ENCODE measurements around the gene GPER1. TPM values are rescaled to one million over a fixed set of nuclear protein-coding genes. Genes with fewer than 3 reads are reported as not detected.

GPER1 gene
- total RNA-seq, 2 experiments from 2014 or later = 34.9 to 75.9 TPM

DNA sequence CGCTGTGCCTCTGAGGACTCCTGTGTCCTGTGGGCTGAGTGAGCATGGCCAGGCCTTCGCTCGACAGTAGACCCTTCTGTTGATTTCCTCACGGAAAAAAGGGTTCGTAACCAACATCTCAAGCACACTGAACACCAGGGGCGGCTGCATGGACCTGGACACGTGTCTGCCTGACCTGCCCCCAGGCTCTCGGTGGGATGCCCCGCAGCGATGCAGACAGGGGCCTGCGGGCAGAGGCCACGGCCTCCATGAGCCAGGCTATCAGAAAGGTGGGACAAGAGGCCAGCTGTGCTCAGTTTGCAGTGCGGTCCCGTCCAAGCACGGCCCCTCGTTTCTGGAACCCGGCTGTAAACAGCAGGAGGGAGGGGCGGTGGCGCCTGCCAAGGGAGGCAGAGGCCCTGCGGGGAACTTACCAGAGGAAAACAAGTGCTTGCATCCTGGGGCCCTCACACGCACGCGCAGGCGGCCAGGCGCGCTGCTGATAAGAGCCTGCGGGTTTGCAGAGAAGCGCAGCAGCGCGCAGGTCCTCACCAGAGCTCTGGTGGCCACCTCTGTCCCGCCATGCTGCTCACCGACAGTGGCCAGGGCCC lies 33.0 kb upstream of the GPER1 start:
- no TSS peak for BruUV-seq (replicated peaks)
- no peak for DNase-seq (ENCODE audit: low spot score)
- no peaks in the 10 kb centered on the region for H3K36me3 ChIP-seq (ENCODE audit: insufficient read depth, low read length)
- H4K20me1 ChIP-seq (ENCODE audit: insufficient read depth, low read length) = no peaks in the 10 kb centered on the region
- no peak overlapping the region for H3K27ac ChIP-seq (ENCODE audit: low read depth, low read length, poor library complexity, severe bottlenecking)
- no peak overlapping the region for H2AFZ ChIP-seq (ENCODE audit: low read length)
- peaks cover 31% of the 10 kb centered on the region for H3K4me1 ChIP-seq (ENCODE audit: insufficient read depth, low read length, poor library complexity, severe bottlenecking)
- H3K4me3 ChIP-seq (ENCODE audit: low read depth, low read length, poor library complexity, severe bottlenecking) = no peak overlapping the region
- no peaks in the 10 kb centered on the region for H3K9me2 ChIP-seq (ENCODE audit: insufficient read depth, low read length)
- H3K9me3 ChIP-seq (ENCODE audit: low read length) = no peaks in the 10 kb centered on the region
- no peak overlapping the region for H3K4me2 ChIP-seq (ENCODE audit: low read length)
- H3K79me2 ChIP-seq (ENCODE audit: insufficient read depth, low read depth, low read length) = no peaks in the 10 kb centered on the region
- ChIA-PET POLR2A (no interaction called here), CTCF (ENCODE audit: unreplicated experiment) (no interaction called here)
- TF ChIP-seq, protein P1, sequence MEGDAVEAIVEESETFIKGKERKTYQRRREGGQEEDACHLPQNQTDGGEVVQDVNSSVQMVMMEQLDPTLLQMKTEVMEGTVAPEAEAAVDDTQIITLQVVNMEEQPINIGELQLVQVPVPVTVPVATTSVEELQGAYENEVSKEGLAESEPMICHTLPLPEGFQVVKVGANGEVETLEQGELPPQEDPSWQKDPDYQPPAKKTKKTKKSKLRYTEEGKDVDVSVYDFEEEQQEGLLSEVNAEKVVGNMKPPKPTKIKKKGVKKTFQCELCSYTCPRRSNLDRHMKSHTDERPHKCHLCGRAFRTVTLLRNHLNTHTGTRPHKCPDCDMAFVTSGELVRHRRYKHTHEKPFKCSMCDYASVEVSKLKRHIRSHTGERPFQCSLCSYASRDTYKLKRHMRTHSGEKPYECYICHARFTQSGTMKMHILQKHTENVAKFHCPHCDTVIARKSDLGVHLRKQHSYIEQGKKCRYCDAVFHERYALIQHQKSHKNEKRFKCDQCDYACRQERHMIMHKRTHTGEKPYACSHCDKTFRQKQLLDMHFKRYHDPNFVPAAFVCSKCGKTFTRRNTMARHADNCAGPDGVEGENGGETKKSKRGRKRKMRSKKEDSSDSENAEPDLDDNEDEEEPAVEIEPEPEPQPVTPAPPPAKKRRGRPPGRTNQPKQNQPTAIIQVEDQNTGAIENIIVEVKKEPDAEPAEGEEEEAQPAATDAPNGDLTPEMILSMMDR (conservative IDR thresholded peaks at IDR 0.05; ENCODE audit: low read length) = no peak
- TF ChIP-seq EZH2phosphoT487 (IDR thresholded peaks at IDR 0.05; ENCODE audit: borderline replicate concordance, low read depth, low read length) = no peak
- intact Hi-C loops (cut with micrococcal nuclease; ENCODE audit: unreplicated experiment) = no loop called here

DNA sequence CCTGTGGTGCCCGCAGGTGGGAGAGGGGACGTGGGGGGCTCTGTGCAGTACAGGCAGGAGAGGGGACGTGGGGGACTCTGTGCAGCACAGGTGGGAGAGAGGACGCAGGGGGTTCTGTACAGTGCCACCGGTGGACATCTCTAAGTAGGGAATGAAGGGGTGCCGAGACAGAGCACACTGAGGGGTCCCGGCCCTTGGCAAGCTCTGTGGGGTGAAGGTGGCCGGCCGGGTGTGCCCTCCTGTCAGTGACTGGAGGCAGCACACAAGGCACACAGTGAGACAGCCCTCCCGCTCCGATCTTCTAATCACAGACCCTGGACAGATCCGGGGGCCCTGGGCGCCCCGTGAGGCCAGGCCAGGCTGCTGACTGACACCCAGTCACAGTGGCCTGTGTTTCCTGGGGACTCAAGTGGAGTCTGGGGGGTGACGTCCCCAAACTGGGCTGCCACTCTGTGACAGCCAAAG lies 32.4 kb upstream of the GPER1 start:
- Histone ChIP-seq H3K4me3 (ENCODE audit: low read depth, low read length, poor library complexity, severe bottlenecking) (no peak overlapping the region), H3K9me2 (ENCODE audit: insufficient read depth, low read length) (no peaks in the 10 kb centered on the region), H3K4me1 (ENCODE audit: insufficient read depth, low read length, poor library complexity, severe bottlenecking) (peaks cover 37% of the 10 kb centered on the region), H3K4me2 (ENCODE audit: low read length) (peak overlapping the region; percentile 44), H3K79me2 (ENCODE audit: insufficient read depth, low read depth, low read length) (no peaks in the 10 kb centered on the region), H3K9me3 (ENCODE audit: low read length) (no peaks in the 10 kb centered on the region), H3K36me3 (ENCODE audit: insufficient read depth, low read length) (no peaks in the 10 kb centered on the region), H2AFZ (ENCODE audit: low read length) (no peak overlapping the region), H3K27ac (ENCODE audit: low read depth, low read length, poor library complexity, severe bottlenecking) (no peak overlapping the region), H4K20me1 (ENCODE audit: insufficient read depth, low read length) (no peaks in the 10 kb centered on the region)
- no peak for TF ChIP-seq EZH2phosphoT487 (IDR thresholded peaks at IDR 0.05; ENCODE audit: borderline replicate concordance, low read depth, low read length)
- TF ChIP-seq, protein P1 (conservative IDR thresholded peaks at IDR 0.05; ENCODE audit: low read length) = no peak
- ChIA-PET CTCF (ENCODE audit: unreplicated experiment) (no interaction called here), POLR2A (no interaction called here)
- DNase-seq (ENCODE audit: low spot score) = no peak
- no TSS peak for BruUV-seq (replicated peaks)
- intact Hi-C loops (cut with micrococcal nuclease; ENCODE audit: unreplicated experiment) = no loop called here

DNA sequence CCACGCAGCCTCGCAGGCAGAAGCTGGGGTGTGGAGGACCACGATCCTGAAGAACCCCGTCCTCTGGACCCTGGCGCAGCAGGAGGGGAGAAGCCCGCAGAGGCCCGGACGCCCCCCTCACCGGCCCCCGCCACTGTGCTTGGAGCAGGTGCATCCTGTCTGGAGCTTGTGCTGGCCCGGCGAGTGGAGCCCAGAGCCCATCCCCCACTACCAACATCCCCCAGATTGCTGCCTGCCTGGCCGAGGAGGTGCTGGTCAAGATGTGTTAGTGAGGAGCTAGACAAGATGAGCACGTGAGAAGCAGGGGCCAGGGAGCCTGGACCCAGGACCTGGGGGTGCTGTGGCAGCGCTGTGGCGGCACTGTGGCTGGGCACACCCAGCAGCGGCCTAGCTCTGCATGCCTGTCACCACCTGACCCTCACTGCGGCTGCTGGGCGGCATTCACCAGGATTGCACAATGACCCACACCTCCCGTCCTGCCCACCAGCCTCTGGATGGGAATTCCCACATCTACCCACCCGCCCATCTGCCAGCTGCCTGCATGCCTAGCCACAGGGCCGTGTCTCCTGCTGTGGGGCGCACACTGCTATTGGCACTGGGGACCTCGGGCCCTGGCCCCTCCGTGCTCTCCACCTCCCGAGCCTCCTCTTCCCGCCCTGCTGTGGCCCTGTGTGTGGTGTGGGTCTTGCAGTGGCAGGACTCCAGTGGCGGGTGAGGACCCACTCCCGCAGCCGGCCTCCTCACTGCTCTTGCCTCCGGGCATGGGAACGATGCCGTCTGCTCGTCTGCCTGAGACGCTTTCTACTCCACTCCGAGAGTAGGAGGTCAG lies 31.7 kb upstream of the GPER1 start:
- Histone ChIP-seq H3K36me3 (ENCODE audit: insufficient read depth, low read length) (no peaks in the 10 kb centered on the region), H2AFZ (ENCODE audit: low read length) (no peak overlapping the region), H3K4me1 (ENCODE audit: insufficient read depth, low read length, poor library complexity, severe bottlenecking) (peaks cover 43% of the 10 kb centered on the region), H3K9me2 (ENCODE audit: insufficient read depth, low read length) (no peaks in the 10 kb centered on the region), H3K4me3 (ENCODE audit: low read depth, low read length, poor library complexity, severe bottlenecking) (no peak overlapping the region), H3K9me3 (ENCODE audit: low read length) (no peaks in the 10 kb centered on the region), H3K27ac (ENCODE audit: low read depth, low read length, poor library complexity, severe bottlenecking) (no peak overlapping the region), H3K79me2 (ENCODE audit: insufficient read depth, low read depth, low read length) (no peaks in the 10 kb centered on the region), H4K20me1 (ENCODE audit: insufficient read depth, low read length) (no peaks in the 10 kb centered on the region), H3K4me2 (ENCODE audit: low read length) (peak overlapping the region; percentile 44)
- intact Hi-C loops (cut with micrococcal nuclease; ENCODE audit: unreplicated experiment) = no loop called here
- CTCF ChIA-PET (ENCODE audit: unreplicated experiment) = no interaction called here
- peak; percentile 36 for DNase-seq (ENCODE audit: low spot score)
- POLR2A ChIA-PET = no interaction called here
- no peak for TF ChIP-seq EZH2phosphoT487 (IDR thresholded peaks at IDR 0.05; ENCODE audit: borderline replicate concordance, low read depth, low read length)
- TF ChIP-seq, protein P1 (conservative IDR thresholded peaks at IDR 0.05; ENCODE audit: low read length) = no peak
- BruUV-seq (replicated peaks) = no TSS peak

All from OCI-LY7 (cell line).